ENCODE data around the gene TRDMT1. TPM values are rescaled to one million over a fixed set of nuclear protein-coding genes. Genes with fewer than 3 reads are reported as not detected.

Gene TRDMT1
- total RNA-seq, 2 donors from 2014 or later, result 4.8 to 5.0 TPM

- DNase-seq, result no peak
- ATAC-seq, result no peak
- intact Hi-C loops (cut with DNase I), result no loop called here
Observed at GRCh38 chr10:17232276-17232960, 30.9 kb upstream of the TRDMT1 start.

DNA sequence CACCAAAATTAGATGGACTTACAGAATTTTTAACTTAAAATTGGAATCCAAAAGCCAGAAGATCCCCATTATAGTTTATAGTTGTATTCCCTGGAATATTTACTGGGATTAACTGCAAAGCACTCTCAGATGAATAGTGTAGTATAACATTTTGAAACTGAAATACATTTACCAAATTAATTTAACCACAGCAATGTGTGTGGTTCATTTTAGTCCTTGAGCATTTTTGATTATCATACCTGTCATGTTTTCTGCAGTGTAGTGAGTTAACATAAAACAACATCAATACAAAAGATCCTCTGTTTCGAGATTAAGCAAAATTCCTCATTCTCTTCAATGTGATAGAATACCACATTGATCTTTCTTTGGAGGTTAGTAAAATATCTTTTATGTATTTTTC is 30.3 kb upstream of the TRDMT1 start:
- ATAC-seq (no peak), DNase-seq (no peak)
- intact Hi-C loops (cut with DNase I), result no loop called here

DNA sequence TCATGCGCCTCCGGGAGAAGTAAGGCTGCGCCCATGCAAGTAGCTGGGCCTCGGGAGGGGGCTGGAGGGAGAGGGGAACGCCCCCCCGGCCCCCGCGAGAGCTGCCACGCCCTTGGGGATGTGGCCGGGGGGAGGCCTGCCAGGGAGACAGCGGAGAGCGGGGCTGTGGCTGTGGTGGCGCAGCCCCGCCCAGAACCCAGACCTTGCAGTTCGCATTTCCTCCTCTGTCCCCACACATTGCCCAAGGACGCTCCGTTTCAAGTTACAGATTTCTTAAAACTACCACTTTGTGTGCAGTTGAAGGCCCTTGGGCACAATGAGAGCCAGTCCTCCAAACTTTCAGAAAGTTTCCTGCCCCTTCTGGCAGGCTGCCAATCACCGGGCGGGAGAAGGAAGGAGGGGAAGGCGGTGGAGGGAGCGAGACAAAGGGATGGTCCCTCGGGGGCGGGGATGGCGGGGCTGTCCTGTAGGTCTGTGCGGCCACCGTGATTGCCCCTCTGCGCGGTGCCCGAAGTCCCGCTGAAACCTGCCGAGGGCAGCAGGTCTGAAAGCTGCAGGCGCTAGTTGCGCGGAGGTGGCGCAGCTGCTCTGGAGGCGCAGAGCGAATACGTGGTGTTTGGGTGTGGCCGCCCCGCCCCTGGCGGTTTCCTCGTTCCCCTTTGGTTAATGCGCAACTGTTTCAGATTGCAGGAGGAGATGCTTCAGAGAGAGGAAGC is 28.7 kb upstream of the TRDMT1 start:
- intact Hi-C loops (cut with DNase I), result loop anchor here in 1 of 2 donors (10.0 kb wide), 1 partner anchor 225 kb away; no protein-coding TSS in a partner anchor
- peak; percentile 87 for DNase-seq

DNA sequence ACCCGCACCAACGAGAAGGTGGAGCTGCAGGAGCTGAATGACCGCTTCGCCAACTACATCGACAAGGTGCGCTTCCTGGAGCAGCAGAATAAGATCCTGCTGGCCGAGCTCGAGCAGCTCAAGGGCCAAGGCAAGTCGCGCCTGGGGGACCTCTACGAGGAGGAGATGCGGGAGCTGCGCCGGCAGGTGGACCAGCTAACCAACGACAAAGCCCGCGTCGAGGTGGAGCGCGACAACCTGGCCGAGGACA is 28.2 kb upstream of the TRDMT1 start:
- ATAC-seq (no peak), DNase-seq (no peak)
- intact Hi-C loops (cut with DNase I), result loop anchor here in 1 of 2 donors (10.0 kb wide), 1 partner anchor 225 kb away; no protein-coding TSS in a partner anchor

More for the DNA sequence above, 28.7 kb upstream of the TRDMT1 start:
- ATAC-seq, result peak; percentile 61 to 63

- ATAC-seq (peak; percentile 84), DNase-seq (peak; percentile 95)
- intact Hi-C loops (cut with DNase I), result loop anchor here in 1 of 2 donors (10.0 kb wide), 1 partner anchor 224 kb away; no protein-coding TSS in a partner anchor
Observed at GRCh38 chr10:17229016-17229716, 27.7 kb upstream of the TRDMT1 start.

- intact Hi-C loops (cut with DNase I), result loop anchor here in 1 of 2 donors (10.0 kb wide), 1 partner anchor 224 kb away; no protein-coding TSS in a partner anchor
- ATAC-seq (peak; percentile 70 to 78), DNase-seq (peak; percentile 94)
Observed at GRCh38 chr10:17228091-17229015, 26.9 kb upstream of the TRDMT1 start, which contains the start of gene VIM. Gene VIM (plus strand): TSS chr10:17228241. CDS start chr10:17229423, 1,182 bp downstream.

DNA sequence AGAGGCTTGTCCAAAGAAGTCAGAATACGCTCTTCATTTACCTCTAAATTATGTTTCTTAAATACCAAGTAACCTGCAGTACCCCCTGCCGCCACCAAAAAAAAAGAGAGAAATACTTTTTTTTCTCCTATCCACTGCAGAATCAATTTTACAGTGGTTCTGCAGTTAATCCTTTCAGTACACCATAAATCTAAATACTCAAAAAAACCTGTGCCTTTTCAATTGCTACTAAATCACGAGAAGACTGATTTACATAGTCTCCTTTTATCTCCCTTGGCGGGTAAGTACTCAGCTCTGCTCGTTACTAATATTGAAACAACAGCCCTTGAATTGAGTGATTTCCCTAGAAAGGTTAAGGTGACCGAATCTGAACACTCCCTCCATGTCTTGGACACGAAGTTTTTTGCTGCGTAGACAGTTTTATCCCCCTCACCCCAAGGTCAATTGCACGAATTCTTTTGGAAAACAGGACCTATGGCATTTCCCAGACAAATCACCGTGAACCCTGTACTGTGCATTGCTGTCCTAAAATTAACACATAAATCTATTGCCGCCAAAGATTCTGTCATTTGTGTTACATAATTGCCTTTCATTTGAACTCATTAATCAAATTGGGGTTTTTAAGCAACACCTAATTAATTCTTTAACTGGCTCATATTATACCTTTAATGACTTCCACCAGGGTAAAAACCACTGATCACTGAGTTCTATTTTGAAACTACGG is 26.1 kb upstream of the TRDMT1 start:
- intact Hi-C loops (cut with DNase I), result loop anchor here in 1 of 2 donors (10.0 kb wide), 1 partner anchor 223 kb away; no protein-coding TSS in a partner anchor
- DNase-seq (no peak), ATAC-seq (no peak)

DNA sequence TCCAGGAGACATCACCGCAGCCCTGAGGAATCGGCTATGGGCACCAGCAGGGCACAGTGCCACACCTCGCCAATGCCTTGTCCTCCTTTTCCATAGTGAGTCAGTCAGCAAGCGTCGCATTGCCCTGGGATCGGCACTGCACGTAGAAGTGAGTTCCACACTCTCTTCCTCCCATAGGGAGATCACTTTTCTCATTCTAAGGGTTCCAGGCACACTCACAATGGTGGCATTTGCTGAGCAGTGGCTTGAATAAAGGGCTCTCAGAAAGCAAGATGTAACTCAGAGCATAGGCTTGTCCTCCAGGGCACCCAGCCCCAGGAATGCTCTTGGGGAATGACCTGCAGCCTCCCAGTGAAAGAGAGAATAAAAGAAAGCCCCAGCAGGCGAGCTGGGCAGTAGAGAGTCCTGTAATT is 25.4 kb upstream of the TRDMT1 start:
- intact Hi-C loops (cut with DNase I), result loop anchor here in 1 of 2 donors (10.0 kb wide), 1 partner anchor 222 kb away; no protein-coding TSS in a partner anchor
- ATAC-seq (no peak), DNase-seq (no peak)

DNA sequence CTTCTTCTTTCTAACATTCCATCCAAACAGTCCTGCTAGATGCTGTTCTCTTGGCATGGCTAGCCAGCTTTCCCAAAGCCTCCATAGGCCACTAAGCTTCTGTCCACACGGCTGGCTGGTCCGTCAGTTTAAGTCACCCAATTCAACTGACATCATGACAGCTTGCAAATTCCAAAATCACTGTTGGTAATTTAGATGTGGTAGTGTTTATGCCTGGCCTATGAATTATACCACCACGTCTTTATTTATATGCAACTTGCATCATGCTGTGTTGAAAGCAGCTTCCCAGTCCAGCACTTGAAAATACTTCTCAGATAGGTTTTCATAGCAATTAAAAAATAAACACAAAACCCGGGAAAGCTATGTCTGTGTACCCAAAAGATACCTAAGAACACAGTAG is 24.3 kb upstream of the TRDMT1 start:
- DNase-seq, result no peak
- no peak for ATAC-seq
- intact Hi-C loops (cut with DNase I), result loop anchor here in 1 of 2 donors (10.0 kb wide), 1 partner anchor 221 kb away; no protein-coding TSS in a partner anchor

- intact Hi-C loops (cut with DNase I), result loop anchor here in 1 of 2 donors (10.0 kb wide), 1 partner anchor 218 kb away; no protein-coding TSS in a partner anchor
- DNase-seq (no peak), ATAC-seq (peak in 1 of 2 donors; percentile 24)
Observed at GRCh38 chr10:17222329-17222728, 20.9 kb upstream of the TRDMT1 start.

- intact Hi-C loops (cut with DNase I), result loop anchor here in 1 of 2 donors (10.0 kb wide), 1 partner anchor 216 kb away; no protein-coding TSS in a partner anchor
- no peak for ATAC-seq
- no peak for DNase-seq
Observed at GRCh38 chr10:17220652-17221100, 19.2 kb upstream of the TRDMT1 start.

- DNase-seq (no peak), ATAC-seq (no peak)
- intact Hi-C loops (cut with DNase I), result no loop called here
Observed at GRCh38 chr10:17219024-17219423, 17.6 kb upstream of the TRDMT1 start.

- intact Hi-C loops (cut with DNase I), result no loop called here
- ATAC-seq (no peak), DNase-seq (no peak)
Observed at GRCh38 chr10:17217631-17218232, 16.3 kb upstream of the TRDMT1 start.

DNA sequence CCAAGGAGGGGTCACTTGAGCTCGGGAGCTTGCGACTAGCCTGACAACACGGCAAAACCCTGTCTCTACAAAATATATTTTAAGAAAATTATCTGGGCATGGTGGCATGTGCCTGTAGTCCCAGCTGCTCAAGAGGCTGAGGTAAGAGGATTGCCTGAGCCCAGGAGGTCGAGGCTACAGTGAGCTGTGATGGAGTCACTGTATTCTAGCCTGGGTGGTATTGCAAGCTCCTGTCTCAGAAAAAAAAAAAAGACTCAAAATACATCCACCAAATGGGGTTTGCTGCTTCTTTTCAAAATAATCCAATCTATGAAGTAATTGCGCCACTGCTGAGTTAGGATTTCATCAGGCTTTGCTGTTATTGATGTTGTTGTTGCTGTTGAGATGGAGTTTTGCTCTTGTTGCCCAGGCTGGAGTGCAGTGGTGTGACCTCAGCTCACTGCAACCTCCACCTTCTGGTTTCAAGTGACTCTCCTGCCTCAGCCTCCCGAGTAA is 15.5 kb upstream of the TRDMT1 start:
- no peak for DNase-seq
- intact Hi-C loops (cut with DNase I), result no loop called here
- ATAC-seq, result no peak

DNA sequence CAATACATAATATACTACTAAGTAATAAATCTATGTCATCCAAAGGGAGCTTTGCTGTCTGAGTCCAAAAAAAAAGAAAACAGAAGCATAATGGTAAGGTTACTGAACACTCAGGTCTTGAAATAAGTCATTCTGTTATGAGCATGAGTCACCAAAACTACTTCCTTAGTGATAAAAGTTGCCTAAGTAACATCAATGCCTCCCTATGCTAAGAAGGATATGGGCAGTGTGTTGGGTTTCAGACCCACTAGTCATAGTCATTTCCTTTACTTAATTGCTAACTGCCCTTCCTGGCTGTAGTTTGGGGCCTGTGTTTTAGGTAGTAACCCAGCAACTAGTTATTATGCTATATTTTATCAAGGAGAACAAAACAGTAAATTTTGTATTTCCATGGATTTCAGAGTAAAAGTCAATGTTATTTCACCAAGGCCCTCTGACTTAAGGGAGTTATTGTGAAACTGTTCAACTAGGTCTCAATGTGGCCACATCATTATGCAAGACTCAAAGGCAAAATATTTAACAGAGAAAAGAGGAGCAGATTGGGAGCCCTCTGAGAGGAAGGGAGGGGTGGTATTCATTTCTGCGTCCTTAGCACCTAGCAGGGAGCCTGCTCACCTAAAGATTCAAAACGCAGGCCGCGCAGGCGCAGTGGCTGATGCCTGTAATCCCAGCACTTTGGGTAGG is 14.9 kb upstream of the TRDMT1 start:
- DNase-seq (no peak), ATAC-seq (peak; percentile 90 to 94)
- intact Hi-C loops (cut with DNase I), result no loop called here

DNA sequence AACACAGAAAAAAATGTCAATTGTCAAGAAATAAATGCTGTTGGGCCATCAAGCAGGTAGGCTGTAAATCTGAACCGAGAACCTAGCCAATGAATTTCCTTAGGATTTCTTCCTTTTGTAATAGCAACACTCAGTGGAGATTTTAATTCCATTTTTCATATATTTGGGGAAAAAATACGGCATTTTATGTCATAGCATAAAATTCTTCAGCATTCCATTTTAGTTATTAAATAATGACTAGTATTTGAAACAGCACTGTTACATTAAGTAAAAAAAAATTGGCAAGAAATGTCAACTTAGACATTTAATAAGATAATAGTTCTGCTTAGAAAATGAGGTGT is 14.3 kb upstream of the TRDMT1 start:
- ATAC-seq (no peak), DNase-seq (no peak)
- intact Hi-C loops (cut with DNase I), result no loop called here
